CD14-positive monocyte (primary cell): Measurements from ENCODE around the gene SCAPER. TPM values are rescaled to one million over a fixed set of nuclear protein-coding genes. Genes with fewer than 3 reads are reported as not detected.
"Not testable (repeated sequence)": the region's sequence is repeated elsewhere in the genome, so short reads cannot be mapped to it uniquely, and the experiment has no call there.

Source experiments
- DNase-seq, 3 donors: peaks; one replicate each; pipeline ENCODE4 v3.0.0-alpha.2; 2011 to 2022
- H2AFZ ChIP-seq: 2 replicates; pipeline ENCODE4 v1.6.0; 2012; ENCODE audit warnings: mild to moderate bottlenecking, low read depth, low read length, inconsistent platforms; ENCODE audit not compliant: insufficient read depth, poor library complexity, severe bottlenecking
- H3K27ac ChIP-seq, 2 donors: 1 replicate in 1 of 2; 2 replicates in 1 of 2; pipeline ENCODE4 v1.5.1; 2012 to 2013; ENCODE audit warnings: low read length in 2 of 2, control low read depth in 1 of 2, inconsistent platforms in 1 of 2, low read depth in 1 of 2, mild to moderate bottlenecking in 1 of 2
- H3K27me3 ChIP-seq, 2 donors: one replicate each; pipeline versions ENCODE4 v1.6.0 to v1.6.1; 2011 to 2013; ENCODE audit warnings: low read length in 2 of 2; ENCODE audit not compliant: control insufficient read depth in 2 of 2, insufficient read depth in 2 of 2
- H3K36me3 ChIP-seq, 2 donors: replicated peaks in 1 of 2; 1 replicate in 1 of 2; 2 replicates in 1 of 2; pipeline versions ENCODE4 v1.5.1 to v1.6.1; 2012 to 2013; ENCODE audit warnings: low read length in 2 of 2, control low read depth in 1 of 2, inconsistent platforms in 1 of 2, mild to moderate bottlenecking in 1 of 2; ENCODE audit not compliant: insufficient read depth in 2 of 2, control insufficient read depth in 1 of 2
- H3K4me1 ChIP-seq, 2 donors: 1 replicate in 1 of 2; 2 replicates in 1 of 2; pipeline versions ENCODE4 v1.5.1 to v1.6.1; 2012 to 2013; ENCODE audit warnings: low read length in 2 of 2, control low read depth in 1 of 2, inconsistent platforms in 1 of 2, mild to moderate bottlenecking in 1 of 2, moderate library complexity in 1 of 2; ENCODE audit not compliant: insufficient read depth in 2 of 2, control insufficient read depth in 1 of 2
- H3K4me2 ChIP-seq: replicated peaks from 2 replicates; pipeline ENCODE3; 2012; ENCODE audit warnings: low read length, moderate library complexity, mild to moderate bottlenecking; ENCODE audit not compliant: poor library complexity, severe bottlenecking; ENCODE audit errors: extremely low read depth
- H3K4me3 ChIP-seq, 3 experiments: fragments of 200-600 bp in 1 of 3; sonication (generic) in 1 of 3; replicated peaks in 1 of 3; 1 replicate in 2 of 3; 2 replicates in 1 of 3; pipeline ENCODE4 v1.5.1; 2011 to 2013; ENCODE audit warnings: low read length in 3 of 3, mild to moderate bottlenecking in 3 of 3, control low read depth in 2 of 3, low read depth in 2 of 3, inconsistent platforms in 1 of 3, moderate library complexity in 1 of 3
- H3K79me2 ChIP-seq: 2 replicates; pipeline ENCODE4 v1.6.0; 2012; ENCODE audit warnings: mild to moderate bottlenecking, control low read depth, inconsistent platforms, low read length, moderate library complexity; ENCODE audit not compliant: insufficient read depth
- H3K9ac ChIP-seq: 2 replicates; pipeline ENCODE4 v1.6.0; 2017; ENCODE audit warnings: low read length, mild to moderate bottlenecking; ENCODE audit not compliant: insufficient read depth, poor library complexity, severe bottlenecking
- H3K9me3 ChIP-seq, 2 donors: replicated peaks in 1 of 2; 1 replicate in 1 of 2; 2 replicates in 1 of 2; pipeline versions ENCODE4 v1.5.1 to v1.6.1; 2012 to 2013; ENCODE audit warnings: low read length in 2 of 2, control low read depth in 1 of 2; ENCODE audit not compliant: control insufficient read depth in 1 of 2, insufficient read depth in 1 of 2
- H4K20me1 ChIP-seq: 2 replicates; pipeline ENCODE4 v1.6.0; 2012; ENCODE audit warnings: mild to moderate bottlenecking, low read length, control low read depth, moderate library complexity; ENCODE audit not compliant: insufficient read depth
- H3K27ac Mint-ChIP-seq, 7 donors: one replicate each; pipeline ENCODE4 v1.8.0; 2020; ENCODE audit warnings: mild to moderate bottlenecking in 7 of 7, mixed read lengths in 7 of 7, moderate library complexity in 6 of 7, inconsistent platforms in 2 of 7
- H3K27me3 Mint-ChIP-seq, 3 donors: one replicate each; pipeline ENCODE4 v1.8.0; 2021 to 2022; ENCODE audit warnings: low read depth in 3 of 3, mild to moderate bottlenecking in 3 of 3, mixed read lengths in 3 of 3, moderate library complexity in 3 of 3, inconsistent platforms in 1 of 3
- H3K36me3 Mint-ChIP-seq, 2 donors: one replicate each; pipeline ENCODE4 v1.8.0; 2020; ENCODE audit warnings: mixed read lengths in 2 of 2, inconsistent platforms in 1 of 2, mild to moderate bottlenecking in 1 of 2
- H3K4me1 Mint-ChIP-seq: one replicate; pipeline ENCODE4 v1.8.0; 2020; ENCODE audit warnings: mild to moderate bottlenecking, mixed read lengths
- H3K4me3 Mint-ChIP-seq, 2 donors: one replicate each; pipeline ENCODE4 v1.8.0; 2020; ENCODE audit warnings: mild to moderate bottlenecking in 2 of 2, mixed read lengths in 2 of 2, moderate library complexity in 1 of 2
- H3K9me3 Mint-ChIP-seq, 7 donors: one replicate each; pipeline ENCODE4 v1.8.0; 2020 to 2022; ENCODE audit warnings: mixed read lengths in 7 of 7, mild to moderate bottlenecking in 6 of 7, moderate library complexity in 6 of 7, inconsistent platforms in 2 of 7
- WGBS: methylation state at CpG from one replicate; pipeline ENCODE4 v1.1.5; 2013; ENCODE audit warnings: missing lambda C conversion rate; ENCODE audit not compliant: insufficient coverage; 5-methylcytosine and 5-hydroxymethylcytosine counted together
- intact Hi-C, 2 donors: fragments of 100-400 bp; cut with micrococcal nuclease; formaldehyde crosslinking; loops; one replicate each; pipeline versions ENCODE4 v1.15.0 to v1.15.1; 2023
- polyA plus RNA-seq, 3 donors: library from polyadenylated mRNA; depleted of rRNA in 1 of 3; unstranded in 2 of 3; stranded (reverse) in 1 of 3; fragments of 300-500 nt in 2 of 3; fragments of >200 nt in 1 of 3; fragmentation: Illumina TruSeq in 2 of 3; gene quantifications; 1 replicate in 2 of 3; 2 replicates in 1 of 3; pipeline ENCODE4 v1.2.3, GENCODE V29; 2012 to 2021
- TF ChIP-seq, protein P1 (sequence below): fragments of 200-600 bp; IDR thresholded peaks from one replicate; pipeline ENCODE4 v1.8.0; 2022; ENCODE audit warnings: antibody characterized with exemption, mild to moderate bottlenecking

SCAPER gene
- polyA plus RNA-seq, 3 donors = 2.5 to 5.4 (median 4.2) TPM

DNA sequence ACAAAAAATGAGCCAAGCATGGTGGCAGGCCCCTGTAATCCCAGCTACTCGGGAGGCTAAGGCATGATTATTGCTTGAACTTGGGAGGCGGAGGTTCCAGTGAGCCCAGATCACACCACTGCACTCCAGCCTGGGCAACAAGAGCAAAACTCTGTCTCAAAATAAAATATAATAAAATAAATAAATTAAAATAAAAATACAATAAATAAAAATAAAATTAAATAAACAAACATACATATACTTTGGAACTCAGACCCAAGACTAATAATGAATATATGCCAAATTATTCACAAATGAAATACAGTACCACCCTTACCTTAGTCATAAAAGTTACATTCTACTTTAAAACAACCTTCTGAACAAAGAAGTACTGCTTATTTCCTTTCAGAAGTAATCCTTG lies 81.8 kb downstream of the SCAPER start:
- Histone ChIP-seq H4K20me1 (no peaks in the 10 kb centered on the region), H3K27me3 (no peaks in the 10 kb centered on the region), H2AFZ (no peak overlapping the region), H3K4me2 (no peak overlapping the region), H3K9me3 (peaks cover 7% of the 10 kb centered on the region in 2 donors), H3K79me2 (no peaks in the 10 kb centered on the region), H3K9ac (no peak overlapping the region), H3K36me3 (no peaks in the 10 kb centered on the region), H3K4me3 (no peak overlapping the region), H3K27ac (no peak overlapping the region), H3K4me1 (no peaks in the 10 kb centered on the region)
- Mint-ChIP-seq H3K27ac (no peak overlapping the region), H3K36me3 (peaks cover 11 to 17% of the 10 kb centered on the region in 2 donors), H3K9me3 (peaks cover 10 to 16% (median 13%) of the 10 kb centered on the region in 7 donors), H3K27me3 (no peaks in the 10 kb centered on the region), H3K4me1 (no peaks in the 10 kb centered on the region), H3K4me3 (no peak overlapping the region)
- TF ChIP-seq, protein P1, sequence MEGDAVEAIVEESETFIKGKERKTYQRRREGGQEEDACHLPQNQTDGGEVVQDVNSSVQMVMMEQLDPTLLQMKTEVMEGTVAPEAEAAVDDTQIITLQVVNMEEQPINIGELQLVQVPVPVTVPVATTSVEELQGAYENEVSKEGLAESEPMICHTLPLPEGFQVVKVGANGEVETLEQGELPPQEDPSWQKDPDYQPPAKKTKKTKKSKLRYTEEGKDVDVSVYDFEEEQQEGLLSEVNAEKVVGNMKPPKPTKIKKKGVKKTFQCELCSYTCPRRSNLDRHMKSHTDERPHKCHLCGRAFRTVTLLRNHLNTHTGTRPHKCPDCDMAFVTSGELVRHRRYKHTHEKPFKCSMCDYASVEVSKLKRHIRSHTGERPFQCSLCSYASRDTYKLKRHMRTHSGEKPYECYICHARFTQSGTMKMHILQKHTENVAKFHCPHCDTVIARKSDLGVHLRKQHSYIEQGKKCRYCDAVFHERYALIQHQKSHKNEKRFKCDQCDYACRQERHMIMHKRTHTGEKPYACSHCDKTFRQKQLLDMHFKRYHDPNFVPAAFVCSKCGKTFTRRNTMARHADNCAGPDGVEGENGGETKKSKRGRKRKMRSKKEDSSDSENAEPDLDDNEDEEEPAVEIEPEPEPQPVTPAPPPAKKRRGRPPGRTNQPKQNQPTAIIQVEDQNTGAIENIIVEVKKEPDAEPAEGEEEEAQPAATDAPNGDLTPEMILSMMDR = no peak
- no CpG with 5 or more reads among the region's 2 CpGs for WGBS
- intact Hi-C loops = no loop called here
- no peak for DNase-seq

DNA sequence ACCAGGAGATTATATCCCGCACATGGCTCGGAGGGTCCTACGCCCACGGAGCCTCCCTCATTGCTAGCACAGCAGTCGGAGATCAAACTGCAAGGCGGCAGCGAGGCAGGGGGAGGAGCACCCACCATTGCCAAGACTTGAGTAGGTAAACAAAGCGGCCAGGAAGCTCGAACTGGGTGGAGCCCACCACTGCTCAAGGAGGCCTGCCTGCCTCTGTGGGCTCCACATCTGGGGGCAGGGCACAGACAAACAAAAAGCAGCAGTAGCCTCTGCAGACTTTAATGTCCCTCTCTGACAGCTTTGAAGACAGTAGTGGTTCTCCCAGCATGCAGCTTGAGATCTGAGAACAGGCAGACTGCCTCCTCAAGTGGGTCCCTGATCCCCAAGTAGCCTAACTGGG lies 86.2 kb downstream of the SCAPER start:
- 100% methylated on average over 9 of the region's 9 CpGs for WGBS
- H3K4me3 ChIP-seq, DNase-seq, H3K36me3 ChIP-seq, H3K27me3 Mint-ChIP-seq, H3K27ac Mint-ChIP-seq, H3K27ac ChIP-seq, H3K4me2 ChIP-seq, H3K4me1 Mint-ChIP-seq, H3K9ac ChIP-seq, H3K79me2 ChIP-seq, H4K20me1 ChIP-seq, H2AFZ ChIP-seq, intact Hi-C loops, H3K4me3 Mint-ChIP-seq, H3K27me3 ChIP-seq, H3K4me1 ChIP-seq: not testable (repeated sequence)
- H3K9me3 ChIP-seq = peaks cover 7 to 11% of the 10 kb centered on the region in 2 donors
- Mint-ChIP-seq H3K9me3 (peaks cover 14 to 26% (median 18%) of the 10 kb centered on the region in 7 donors), H3K36me3 (peaks cover 14 to 19% of the 10 kb centered on the region in 2 donors)
